Loucy (cell line): ENCODE data around the gene FRZB.

Experiments used
- EZH2phosphoT487 ChIP-seq: fragments of 200-600 bp; IDR thresholded peaks from 2 replicates; pipeline ENCODE4 v1.6.1; 2018; ENCODE audit warnings: antibody characterized with exemption, mild to moderate bottlenecking, moderate library complexity, borderline replicate concordance
- TF ChIP-seq, protein P1 (sequence below): fragments of 200-600 bp; sonication (generic); conservative IDR thresholded peaks from 2 replicates; pipeline ENCODE4 v1.5.1; 2014; ENCODE audit warnings: mild to moderate bottlenecking, antibody characterized with exemption, low read length

DNA sequence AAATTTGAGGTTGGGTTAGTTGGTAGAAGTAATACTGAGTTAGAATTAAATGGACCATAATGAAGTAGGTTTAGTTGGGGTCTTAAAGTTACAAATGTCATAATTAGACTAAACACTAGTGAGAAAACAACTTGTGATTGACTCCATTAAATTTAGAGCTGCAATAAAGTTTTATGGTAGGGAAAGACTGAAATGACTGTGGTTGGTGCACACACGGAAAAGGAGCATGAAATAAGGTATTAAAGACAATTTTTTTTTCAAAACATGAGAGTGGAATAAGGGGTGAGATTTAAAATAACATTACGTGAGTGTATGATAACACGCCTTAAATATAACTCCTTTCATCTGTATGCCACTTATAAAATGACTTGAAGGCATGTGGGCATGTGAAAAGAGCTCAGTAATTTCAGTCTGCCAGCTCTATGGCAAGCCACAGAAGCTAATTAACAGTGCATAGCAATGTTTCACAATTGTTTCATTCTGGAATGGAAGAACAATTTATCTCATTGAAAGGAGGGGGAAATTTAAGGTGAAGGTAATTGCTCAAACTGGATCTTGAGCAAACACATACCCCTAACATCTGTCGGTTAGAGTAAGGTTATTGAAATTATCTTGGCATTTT is 1.4 kb downstream of the FRZB start:
- TF ChIP-seq, protein P1, sequence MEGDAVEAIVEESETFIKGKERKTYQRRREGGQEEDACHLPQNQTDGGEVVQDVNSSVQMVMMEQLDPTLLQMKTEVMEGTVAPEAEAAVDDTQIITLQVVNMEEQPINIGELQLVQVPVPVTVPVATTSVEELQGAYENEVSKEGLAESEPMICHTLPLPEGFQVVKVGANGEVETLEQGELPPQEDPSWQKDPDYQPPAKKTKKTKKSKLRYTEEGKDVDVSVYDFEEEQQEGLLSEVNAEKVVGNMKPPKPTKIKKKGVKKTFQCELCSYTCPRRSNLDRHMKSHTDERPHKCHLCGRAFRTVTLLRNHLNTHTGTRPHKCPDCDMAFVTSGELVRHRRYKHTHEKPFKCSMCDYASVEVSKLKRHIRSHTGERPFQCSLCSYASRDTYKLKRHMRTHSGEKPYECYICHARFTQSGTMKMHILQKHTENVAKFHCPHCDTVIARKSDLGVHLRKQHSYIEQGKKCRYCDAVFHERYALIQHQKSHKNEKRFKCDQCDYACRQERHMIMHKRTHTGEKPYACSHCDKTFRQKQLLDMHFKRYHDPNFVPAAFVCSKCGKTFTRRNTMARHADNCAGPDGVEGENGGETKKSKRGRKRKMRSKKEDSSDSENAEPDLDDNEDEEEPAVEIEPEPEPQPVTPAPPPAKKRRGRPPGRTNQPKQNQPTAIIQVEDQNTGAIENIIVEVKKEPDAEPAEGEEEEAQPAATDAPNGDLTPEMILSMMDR: no peak
- TF ChIP-seq EZH2phosphoT487: no peak
